ENCODE data around the gene IFT81.
"Not testable (repeated sequence)": the region's sequence is repeated elsewhere in the genome, so short reads cannot be mapped to it uniquely, and the experiment has no call there.

IFT81 gene

GRCh38 chr12:110254971-110255540, 130.9 kb downstream of the IFT81 start:
- no peak for DNase-seq (ENCODE audit: insufficient read length)
- no peak for TF ChIP-seq TAF1 (IDR thresholded peaks at IDR 0.05; ENCODE audit: borderline replicate concordance, low read depth, low read length)
- TF ChIP-seq POLR2AphosphoS5 (IDR thresholded peaks at IDR 0.05; ENCODE audit: low read depth, low read length): no peak
- no peak for TF ChIP-seq POLR2A (IDR thresholded peaks at IDR 0.05; ENCODE audit: low read depth, low read length)
- no peak for FAIRE-seq

GRCh38 chr12:110255890-110256456, 131.8 kb downstream of the IFT81 start:
- FAIRE-seq: not testable (repeated sequence)

GRCh38 chr12:110256780-110257431, 132.7 kb downstream of the IFT81 start:
- FAIRE-seq (no peak), DNase-seq (ENCODE audit: insufficient read length) (no peak)
- TF ChIP-seq POLR2A (IDR thresholded peaks at IDR 0.05; ENCODE audit: low read depth, low read length) (no peak), POLR2AphosphoS5 (IDR thresholded peaks at IDR 0.05; ENCODE audit: low read depth, low read length) (no peak), TAF1 (IDR thresholded peaks at IDR 0.05; ENCODE audit: borderline replicate concordance, low read depth, low read length) (no peak)

More at GRCh38 chr12:110255890-110256456, 131.8 kb downstream of the IFT81 start:
- DNase-seq (ENCODE audit: insufficient read length): not testable (repeated sequence)

GRCh38 chr12:110258466-110258865, 134.3 kb downstream of the IFT81 start:
- no peak for TF ChIP-seq POLR2AphosphoS5 (IDR thresholded peaks at IDR 0.05; ENCODE audit: low read depth, low read length)
- DNase-seq (ENCODE audit: insufficient read length): no peak
- no peak for FAIRE-seq

- FAIRE-seq: no peak
- no peak for DNase-seq (ENCODE audit: insufficient read length)
- TF ChIP-seq POLR2AphosphoS5 (IDR thresholded peaks at IDR 0.05; ENCODE audit: low read depth, low read length) (no peak), POLR2A (IDR thresholded peaks at IDR 0.05; ENCODE audit: low read depth, low read length) (no peak), TAF1 (IDR thresholded peaks at IDR 0.05; ENCODE audit: borderline replicate concordance, low read depth, low read length) (no peak)
These were observed 138.6 kb downstream of the IFT81 start for GRCh38 chr12:110262442-110263388.

- no peak for FAIRE-seq
- no peak for TF ChIP-seq TAF1 (IDR thresholded peaks at IDR 0.05; ENCODE audit: borderline replicate concordance, low read depth, low read length)
- DNase-seq (ENCODE audit: insufficient read length): no peak
These were observed 142.3 kb downstream of the IFT81 start for GRCh38 chr12:110266381-110266960.

GRCh38 chr12:110266980-110267620, 142.9 kb downstream of the IFT81 start:
- FAIRE-seq (no peak), DNase-seq (ENCODE audit: insufficient read length) (no peak)
- no peak for TF ChIP-seq POLR2A (IDR thresholded peaks at IDR 0.05; ENCODE audit: low read depth, low read length)
- TF ChIP-seq TAF1 (IDR thresholded peaks at IDR 0.05; ENCODE audit: borderline replicate concordance, low read depth, low read length): no peak

Measured in GM12892 (cell line).